HL-60 (cell line): ENCODE measurements around the gene MPDU1.

Source experiments
- CTCF ChIP-seq: IDR thresholded peaks from one replicate; pipeline ENCODE4 v1.5.1; 2011; ENCODE audit warnings: low read length, control low read depth, inconsistent platforms; ENCODE audit not compliant: insufficient read depth
- POLR2AphosphoS5 ChIP-seq: IDR thresholded peaks from 2 replicates; pipeline ENCODE4 v1.6.1; 2012; ENCODE audit warnings: low read depth

GRCh38 chr17:7572338-7572587 lies 11.4 kb upstream of the MPDU1 start:
- TF ChIP-seq CTCF (no peak), POLR2AphosphoS5 (peak; percentile 5; the same call in 1 of the 2 replicates)
